HEK293 (cell line): ENCODE results near the gene POLR2C.
A peak's percentile ranks its signal among the peaks of the same experiment; 100 is the strongest.

Experiments used
- EGR2 ChIP-seq: fragments of 450-650 bp; formaldehyde crosslinking; IDR thresholded peaks from 2 replicates; pipeline ENCODE4 v1.5.1; 2016; ENCODE audit warnings: low read depth, missing biosample characterization, missing genetic modification characterization
- GLI4 ChIP-seq: fragments of 450-650 bp; formaldehyde crosslinking; IDR thresholded peaks from 2 replicates; pipeline ENCODE4 v1.5.1; 2016; ENCODE audit warnings: missing biosample characterization, missing genetic modification characterization
- HOXD13 ChIP-seq: sonication (generic); formaldehyde crosslinking; IDR thresholded peaks from 2 replicates; pipeline ENCODE4 v1.8.0; 2022; ENCODE audit warnings: missing genetic modification reagents, borderline replicate concordance
- KLF1 ChIP-seq: fragments of 450-650 bp; formaldehyde crosslinking; IDR thresholded peaks from 2 replicates; pipeline ENCODE4 v1.5.1; 2016; ENCODE audit warnings: missing biosample characterization, missing genetic modification characterization
- KLF9 ChIP-seq: fragments of 450-650 bp; formaldehyde crosslinking; IDR thresholded peaks from 2 replicates; pipeline ENCODE4 v1.5.1; 2016; ENCODE audit warnings: missing biosample characterization, missing genetic modification characterization, low read depth
- SALL2 ChIP-seq: fragments of 450-650 bp; formaldehyde crosslinking; IDR thresholded peaks from 2 replicates; pipeline ENCODE4 v1.5.0; 2017; ENCODE audit warnings: missing biosample characterization, mild to moderate bottlenecking, missing genetic modification characterization, borderline replicate concordance
- SCRT1 ChIP-seq: fragments of 450-650 bp; formaldehyde crosslinking; IDR thresholded peaks from 2 replicates; pipeline ENCODE4 v1.5.1; 2016; ENCODE audit warnings: missing biosample characterization, missing genetic modification characterization, borderline replicate concordance
- SETDB1 ChIP-seq: IDR thresholded peaks from one replicate; pipeline ENCODE4 v1.6.1; 2017; ENCODE audit warnings: mild to moderate bottlenecking, low read length, moderate library complexity, mixed read lengths; ENCODE audit not compliant: insufficient read length
- SP3 ChIP-seq: fragments of 450-650 bp; formaldehyde crosslinking; IDR thresholded peaks from 2 replicates; pipeline ENCODE4 v1.5.1; 2016; ENCODE audit warnings: missing biosample characterization, missing genetic modification characterization
- YY2 ChIP-seq: fragments of 450-650 bp; formaldehyde crosslinking; IDR thresholded peaks from 2 replicates; pipeline ENCODE4 v1.5.1; 2016; ENCODE audit warnings: missing biosample characterization, missing genetic modification characterization
- ZBTB7A ChIP-seq: fragments of 450-650 bp; formaldehyde crosslinking; IDR thresholded peaks from 2 replicates; pipeline ENCODE4 v1.5.1; 2016; ENCODE audit warnings: low read depth, missing biosample characterization, missing genetic modification characterization
- ZNF155 ChIP-seq: fragments of 450-650 bp; formaldehyde crosslinking; IDR thresholded peaks from 2 replicates; pipeline ENCODE4 v1.5.1; 2016; ENCODE audit warnings: missing biosample characterization, missing genetic modification characterization
- ZNF157 ChIP-seq: fragments of 450-650 bp; formaldehyde crosslinking; IDR thresholded peaks from 2 replicates; pipeline ENCODE4 v1.5.1; 2016; ENCODE audit warnings: missing biosample characterization, missing genetic modification characterization
- ZNF174 ChIP-seq: fragments of 450-650 bp; formaldehyde crosslinking; IDR thresholded peaks from 2 replicates; pipeline ENCODE4 v1.5.0; 2017; ENCODE audit warnings: missing biosample characterization, mild to moderate bottlenecking, missing genetic modification characterization
- ZNF19 ChIP-seq: fragments of 450-650 bp; formaldehyde crosslinking; IDR thresholded peaks from 2 replicates; pipeline ENCODE4; 2016; ENCODE audit warnings: missing biosample characterization, missing genetic modification characterization, low read depth
- ZNF221 ChIP-seq: fragments of 450-650 bp; formaldehyde crosslinking; IDR thresholded peaks from 2 replicates; pipeline ENCODE4 v1.5.1; 2017; ENCODE audit warnings: missing biosample characterization, missing genetic modification characterization, borderline replicate concordance
- ZNF292 ChIP-seq: fragments of 450-650 bp; formaldehyde crosslinking; IDR thresholded peaks from 2 replicates; pipeline ENCODE4 v1.5.1; 2016; ENCODE audit warnings: low read depth, missing biosample characterization, missing genetic modification characterization, borderline replicate concordance
- ZNF416 ChIP-seq: fragments of 450-650 bp; formaldehyde crosslinking; IDR thresholded peaks from 2 replicates; pipeline ENCODE4 v1.5.1; 2016; ENCODE audit warnings: missing biosample characterization, missing genetic modification characterization
- ZNF423 ChIP-seq: fragments of 450-650 bp; formaldehyde crosslinking; IDR thresholded peaks from 2 replicates; pipeline ENCODE4 v1.5.1; 2016; ENCODE audit warnings: missing biosample characterization, missing genetic modification characterization
- ZNF426 ChIP-seq: fragments of 450-650 bp; formaldehyde crosslinking; IDR thresholded peaks from 2 replicates; pipeline ENCODE4 v1.5.1; 2017; ENCODE audit warnings: missing biosample characterization, missing genetic modification characterization, mild to moderate bottlenecking, inconsistent platforms, moderate library complexity
- ZNF510 ChIP-seq: fragments of 450-650 bp; formaldehyde crosslinking; IDR thresholded peaks from 2 replicates; pipeline ENCODE4 v1.5.1; 2018; ENCODE audit warnings: mild to moderate bottlenecking, missing genetic modification characterization, missing biosample characterization; ENCODE audit not compliant: insufficient replicate concordance
- ZNF529 ChIP-seq: fragments of 450-650 bp; formaldehyde crosslinking; IDR thresholded peaks from 2 replicates; pipeline ENCODE4 v1.5.1; 2017; ENCODE audit warnings: missing genetic modification characterization, missing biosample characterization; ENCODE audit not compliant: insufficient replicate concordance
- ZNF544 ChIP-seq: fragments of 450-650 bp; formaldehyde crosslinking; IDR thresholded peaks from 2 replicates; pipeline ENCODE4 v1.5.0; 2017; ENCODE audit warnings: missing biosample characterization, missing genetic modification characterization
- ZNF560 ChIP-seq: fragments of 450-650 bp; formaldehyde crosslinking; IDR thresholded peaks from 2 replicates; pipeline ENCODE4 v1.5.1; 2017; ENCODE audit warnings: missing biosample characterization, missing genetic modification characterization, borderline replicate concordance
- ZNF670 ChIP-seq: fragments of 450-650 bp; formaldehyde crosslinking; IDR thresholded peaks from 2 replicates; pipeline ENCODE4 v1.5.1; 2016; ENCODE audit warnings: missing biosample characterization, missing genetic modification characterization, low read depth
- ZNF701 ChIP-seq: fragments of 450-650 bp; formaldehyde crosslinking; IDR thresholded peaks from 2 replicates; pipeline ENCODE4 v1.5.1; 2016; ENCODE audit warnings: missing biosample characterization, missing genetic modification characterization
- ZNF791 ChIP-seq: fragments of 450-650 bp; formaldehyde crosslinking; IDR thresholded peaks from 2 replicates; pipeline ENCODE4 v1.5.1; 2016; ENCODE audit warnings: missing biosample characterization, missing genetic modification characterization
- ZSCAN30 ChIP-seq: fragments of 450-650 bp; IDR thresholded peaks from 2 replicates; pipeline ENCODE4 v1.5.1; 2018; ENCODE audit warnings: missing biosample characterization, mild to moderate bottlenecking, missing genetic modification characterization, moderate library complexity
- TF ChIP-seq, protein P1 (sequence below): fragments of 450-650 bp; formaldehyde crosslinking; IDR thresholded peaks from 2 replicates; pipeline ENCODE4 v1.5.1; 2016; ENCODE audit warnings: missing biosample characterization, missing genetic modification characterization
- TF ChIP-seq, protein P2 (sequence below): fragments of 450-650 bp; formaldehyde crosslinking; conservative IDR thresholded peaks from 2 replicates; pipeline ENCODE4 v1.5.1; 2016; ENCODE audit warnings: low read depth, missing biosample characterization, missing genetic modification characterization
- TF ChIP-seq, protein P3 (sequence below): fragments of 450-650 bp; formaldehyde crosslinking; IDR thresholded peaks from 2 replicates; pipeline ENCODE4; 2016; ENCODE audit warnings: missing biosample characterization, missing genetic modification characterization

Gene POLR2C

DNA sequence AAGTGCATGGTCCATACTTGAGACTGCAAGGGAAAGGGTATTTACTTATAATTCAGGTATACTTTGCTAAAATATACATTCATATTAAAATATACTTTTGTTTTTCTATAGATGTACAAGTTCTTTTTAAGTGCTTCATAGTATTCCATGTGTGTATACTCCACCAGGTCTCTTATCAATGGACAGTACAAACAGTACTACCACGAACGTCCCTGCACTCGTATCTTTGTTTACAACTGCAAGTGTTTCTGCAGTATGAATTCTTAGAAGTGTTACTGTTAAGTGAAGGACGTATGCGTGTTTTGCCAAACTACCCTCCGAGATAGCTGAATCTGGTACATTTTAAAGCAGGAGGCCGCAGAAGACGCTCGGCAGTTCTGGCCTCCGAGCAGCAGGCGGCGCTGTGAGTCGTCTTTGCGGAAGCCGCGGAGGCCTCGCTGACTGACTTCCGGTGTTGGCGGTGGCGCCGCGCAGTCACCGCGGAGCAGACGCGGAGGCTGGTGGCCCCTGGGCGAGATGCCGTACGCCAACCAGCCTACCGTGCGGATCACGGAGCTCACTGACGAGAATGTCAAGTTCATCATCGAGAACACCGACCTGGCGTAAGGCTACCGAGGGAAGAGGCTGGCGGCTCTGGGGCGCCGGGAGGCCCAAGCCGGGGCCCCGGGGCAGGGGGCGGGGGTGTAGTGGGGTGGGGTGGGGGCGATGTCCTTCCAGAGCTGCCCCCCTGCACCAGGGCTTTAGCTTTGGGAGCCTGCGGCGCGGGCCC, at the start of gene POLR2C (continued):
- TF ChIP-seq, protein P1, sequence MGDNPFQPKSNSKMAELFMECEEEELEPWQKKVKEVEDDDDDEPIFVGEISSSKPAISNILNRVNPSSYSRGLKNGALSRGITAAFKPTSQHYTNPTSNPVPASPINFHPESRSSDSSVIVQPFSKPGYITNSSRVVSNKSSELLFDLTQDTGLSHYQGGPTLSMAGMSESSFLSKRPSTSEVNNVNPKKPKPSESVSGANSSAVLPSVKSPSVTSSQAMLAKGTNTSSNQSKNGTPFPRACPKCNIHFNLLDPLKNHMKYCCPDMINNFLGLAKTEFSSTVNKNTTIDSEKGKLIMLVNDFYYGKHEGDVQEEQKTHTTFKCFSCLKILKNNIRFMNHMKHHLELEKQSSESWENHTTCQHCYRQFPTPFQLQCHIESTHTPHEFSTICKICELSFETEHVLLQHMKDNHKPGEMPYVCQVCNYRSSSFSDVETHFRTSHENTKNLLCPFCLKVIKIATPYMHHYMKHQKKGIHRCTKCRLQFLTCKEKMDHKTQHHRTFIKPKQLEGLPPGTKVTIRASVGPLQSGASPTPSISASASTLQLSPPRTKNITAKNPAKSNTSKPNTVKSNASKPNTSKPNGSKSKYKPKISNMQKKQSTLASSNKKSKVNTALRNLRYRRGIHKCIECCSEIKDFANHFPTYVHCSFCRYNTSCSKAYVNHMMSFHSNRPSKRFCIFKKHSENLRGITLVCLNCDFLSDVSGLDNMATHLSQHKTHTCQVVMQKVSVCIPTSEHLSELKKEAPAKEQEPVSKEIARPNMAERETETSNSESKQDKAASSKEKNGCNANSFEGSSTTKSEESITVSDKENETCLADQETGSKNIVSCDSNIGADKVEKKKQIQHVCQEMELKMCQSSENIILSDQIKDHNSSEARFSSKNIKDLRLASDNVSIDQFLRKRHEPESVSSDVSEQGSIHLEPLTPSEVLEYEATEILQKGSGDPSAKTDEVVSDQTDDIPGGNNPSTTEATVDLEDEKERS (tag by site-specific recombination) = no peak
- TF ChIP-seq, protein P2, sequence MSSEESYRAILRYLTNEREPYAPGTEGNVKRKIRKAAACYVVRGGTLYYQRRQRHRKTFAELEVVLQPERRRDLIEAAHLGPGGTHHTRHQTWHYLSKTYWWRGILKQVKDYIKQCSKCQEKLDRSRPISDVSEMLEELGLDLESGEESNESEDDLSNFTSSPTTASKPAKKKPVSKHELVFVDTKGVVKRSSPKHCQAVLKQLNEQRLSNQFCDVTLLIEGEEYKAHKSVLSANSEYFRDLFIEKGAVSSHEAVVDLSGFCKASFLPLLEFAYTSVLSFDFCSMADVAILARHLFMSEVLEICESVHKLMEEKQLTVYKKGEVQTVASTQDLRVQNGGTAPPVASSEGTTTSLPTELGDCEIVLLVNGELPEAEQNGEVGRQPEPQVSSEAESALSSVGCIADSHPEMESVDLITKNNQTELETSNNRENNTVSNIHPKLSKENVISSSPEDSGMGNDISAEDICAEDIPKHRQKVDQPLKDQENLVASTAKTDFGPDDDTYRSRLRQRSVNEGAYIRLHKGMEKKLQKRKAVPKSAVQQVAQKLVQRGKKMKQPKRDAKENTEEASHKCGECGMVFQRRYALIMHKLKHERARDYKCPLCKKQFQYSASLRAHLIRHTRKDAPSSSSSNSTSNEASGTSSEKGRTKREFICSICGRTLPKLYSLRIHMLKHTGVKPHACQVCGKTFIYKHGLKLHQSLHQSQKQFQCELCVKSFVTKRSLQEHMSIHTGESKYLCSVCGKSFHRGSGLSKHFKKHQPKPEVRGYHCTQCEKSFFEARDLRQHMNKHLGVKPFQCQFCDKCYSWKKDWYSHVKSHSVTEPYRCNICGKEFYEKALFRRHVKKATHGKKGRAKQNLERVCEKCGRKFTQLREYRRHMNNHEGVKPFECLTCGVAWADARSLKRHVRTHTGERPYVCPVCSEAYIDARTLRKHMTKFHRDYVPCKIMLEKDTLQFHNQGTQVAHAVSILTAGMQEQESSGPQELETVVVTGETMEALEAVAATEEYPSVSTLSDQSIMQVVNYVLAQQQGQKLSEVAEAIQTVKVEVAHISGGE = peak; percentile 93
- peak; percentile 69 for TF ChIP-seq ZSCAN30 (tag by site-specific recombination)
- TF ChIP-seq ZNF416 (tag by site-specific recombination) = no peak
- no peak for TF ChIP-seq ZNF292
- no peak for TF ChIP-seq SALL2 (tag by site-specific recombination)
- TF ChIP-seq EGR2 (tag by site-specific recombination) = no peak
- TF ChIP-seq ZNF701 (tag by site-specific recombination) = no peak
- TF ChIP-seq HOXD13 (CRISPR knock-in tag) = no peak
- TF ChIP-seq ZNF560 (tag by site-specific recombination) = no peak
- no peak for TF ChIP-seq ZBTB7A (tag by site-specific recombination)
- no peak for TF ChIP-seq ZNF423 (tag by site-specific recombination)
- TF ChIP-seq ZNF221 (tag by site-specific recombination) = no peak
- TF ChIP-seq ZNF510 (tag by site-specific recombination) = no peak
- no peak for TF ChIP-seq ZNF544 (tag by site-specific recombination)
- no peak for TF ChIP-seq ZNF174
- no peak for TF ChIP-seq ZNF670 (tag by site-specific recombination)
- TF ChIP-seq KLF1 (tag by site-specific recombination) = peak; percentile 28; the same call in 1 of the 2 replicates
- TF ChIP-seq SETDB1 = no peak
- TF ChIP-seq ZNF529 (tag by site-specific recombination) = no peak
- no peak for TF ChIP-seq ZNF791
- no peak for TF ChIP-seq SP3 (tag by site-specific recombination)
- no peak for TF ChIP-seq ZNF426 (tag by site-specific recombination)
- TF ChIP-seq ZNF19 = no peak
- no peak for TF ChIP-seq SCRT1 (tag by site-specific recombination)
- no peak for TF ChIP-seq GLI4 (tag by site-specific recombination)
- no peak for TF ChIP-seq ZNF157 (tag by site-specific recombination)
- TF ChIP-seq YY2 (tag by site-specific recombination) = peak; percentile 76
- peak; percentile 29; the same call in 1 of the 2 replicates for TF ChIP-seq KLF9
- no peak for TF ChIP-seq ZNF155 (tag by site-specific recombination)
- TF ChIP-seq, protein P3, sequence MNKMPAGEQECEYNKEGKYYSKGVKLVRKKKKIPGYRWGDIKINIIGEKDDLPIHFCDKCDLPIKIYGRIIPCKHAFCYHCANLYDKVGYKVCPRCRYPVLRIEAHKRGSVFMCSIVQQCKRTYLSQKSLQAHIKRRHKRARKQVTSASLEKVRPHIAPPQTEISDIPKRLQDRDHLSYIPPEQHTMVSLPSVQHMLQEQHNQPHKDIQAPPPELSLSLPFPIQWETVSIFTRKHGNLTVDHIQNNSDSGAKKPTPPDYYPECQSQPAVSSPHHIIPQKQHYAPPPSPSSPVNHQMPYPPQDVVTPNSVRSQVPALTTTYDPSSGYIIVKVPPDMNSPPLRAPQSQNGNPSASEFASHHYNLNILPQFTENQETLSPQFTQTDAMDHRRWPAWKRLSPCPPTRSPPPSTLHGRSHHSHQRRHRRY (tag by site-specific recombination) = no peak
- TF ChIP-seq, all 188 proteins: peak for 47
